Right atrium auricular region (tissue), 2 donors: ENCODE results near the gene HYOU1. TPM values are rescaled to one million over a fixed set of nuclear protein-coding genes. Genes with fewer than 3 reads are reported as not detected.

ENCODE experiments used
- DNase-seq: peaks from one replicate; pipeline ENCODE4 v3.0.0-alpha.2; 2019; ENCODE audit warnings: low spot score
- H3K27ac ChIP-seq, 2 donors: fragments of 200-600 bp; sonication (generic); 1 replicate in 1 of 2; 2 replicates in 1 of 2; pipeline ENCODE4 v1.5.1; 2016 to 2019
- H3K27me3 ChIP-seq, 2 donors: fragments of 200-600 bp; sonication (generic); one replicate each; pipeline versions ENCODE4 v1.5.1 to v1.6.0; 2017 to 2019
- H3K36me3 ChIP-seq: fragments of 200-600 bp; sonication (generic); one replicate; pipeline ENCODE4 v1.5.1; 2016
- H3K4me1 ChIP-seq, 2 donors: fragments of 200-600 bp; sonication (generic); one replicate each; pipeline versions ENCODE4 v1.5.1 to v1.6.0; 2017 to 2019
- H3K4me3 ChIP-seq, 2 donors: fragments of 200-600 bp; sonication (generic); 1 replicate in 1 of 2; 2 replicates in 1 of 2; pipeline ENCODE4 v1.5.1; 2017 to 2019; ENCODE audit warnings: mild to moderate bottlenecking in 1 of 2, moderate library complexity in 1 of 2
- H3K9me3 ChIP-seq, 2 donors: fragments of 200-600 bp; sonication (generic); one replicate each; pipeline ENCODE4 v1.5.1; 2019
- CTCF ChIP-seq, 2 donors: fragments of 200-600 bp; sonication (generic); IDR thresholded peaks; one replicate each; pipeline ENCODE4 v1.5.1; 2019; ENCODE audit warnings: antibody characterized with exemption in 2 of 2
- total RNA-seq, 2 donors: library from RNA; depleted of rRNA; stranded (reverse); fragments of >200 nt; gene quantifications; one replicate each; pipeline ENCODE4 v1.1.0, GENCODE V29; 2016

Gene HYOU1
- total RNA-seq, 2 donors from 2014 or later = 56.8 to 69.7 TPM

- DNase-seq = no peak
Observed at GRCh38 chr11:119088406-119088805, 31.4 kb upstream of the HYOU1 start.

GRCh38 chr11:119087747-119088241 lies 30.8 kb upstream of the HYOU1 start:
- Histone ChIP-seq H3K27ac (no peak overlapping the region), H3K4me3 (no peak overlapping the region)
- DNase-seq = no peak

More at GRCh38 chr11:119088406-119088805, 31.4 kb upstream of the HYOU1 start:
- Histone ChIP-seq H3K9me3 (no peaks in the 10 kb centered on the region), H3K4me1 (peaks cover 0 to 28% of the 10 kb centered on the region in 2 donors), H3K27ac (no peak overlapping the region), H3K27me3 (no peaks in the 10 kb centered on the region), H3K4me3 (no peak overlapping the region), H3K36me3 (peaks cover 6% of the 10 kb centered on the region)
- no peak for TF ChIP-seq CTCF (IDR thresholded peaks at IDR 0.05)

GRCh38 chr11:119087123-119087522 lies 30.1 kb upstream of the HYOU1 start:
- no peak for TF ChIP-seq CTCF (IDR thresholded peaks at IDR 0.05)

More at GRCh38 chr11:119087747-119088241, 30.8 kb upstream of the HYOU1 start:
- Histone ChIP-seq H3K27me3 (no peaks in the 10 kb centered on the region), H3K9me3 (no peaks in the 10 kb centered on the region), H3K36me3 (peaks cover 6% of the 10 kb centered on the region), H3K4me1 (peaks cover 0 to 22% of the 10 kb centered on the region in 2 donors)
- no peak for TF ChIP-seq CTCF (IDR thresholded peaks at IDR 0.05)

GRCh38 chr11:119085437-119085847 lies 28.4 kb upstream of the HYOU1 start:
- no peaks in the 10 kb centered on the region for H3K27me3 ChIP-seq
- no peak for DNase-seq
- peaks cover 18% of the 10 kb centered on the region for H3K36me3 ChIP-seq

More at GRCh38 chr11:119087123-119087522, 30.1 kb upstream of the HYOU1 start:
- Histone ChIP-seq H3K27ac (no peak overlapping the region), H3K27me3 (no peaks in the 10 kb centered on the region), H3K9me3 (no peaks in the 10 kb centered on the region), H3K4me1 (peaks cover 0 to 18% of the 10 kb centered on the region in 2 donors), H3K36me3 (peaks cover 3% of the 10 kb centered on the region), H3K4me3 (no peak overlapping the region)
- no peak for DNase-seq

GRCh38 chr11:119084663-119085436 lies 27.8 kb upstream of the HYOU1 start, which contains the start of gene HMBS:
Gene HMBS (plus strand): TSS chr11:119084881. CDS start chr11:119085034, 153 bp downstream.
- Histone ChIP-seq H3K4me1 (peaks cover 0 to 18% of the 10 kb centered on the region in 2 donors), H3K36me3 (peaks cover 24% of the 10 kb centered on the region), H3K27ac (peak within 1 kb of the TSS; percentile 90 to 95), H3K9me3 (no peaks in the 10 kb centered on the region), H3K27me3 (no peaks in the 10 kb centered on the region), H3K4me3 (peak within 1 kb of the TSS; percentile 74 to 90)
- no peak for TF ChIP-seq CTCF (IDR thresholded peaks at IDR 0.05)
- peak; percentile 98 for DNase-seq

More at GRCh38 chr11:119085437-119085847, 28.4 kb upstream of the HYOU1 start:
- H3K27ac ChIP-seq = peak overlapping the region; percentile 90 to 95
- peak overlapping the region; percentile 74 to 90 for H3K4me3 ChIP-seq
- peaks cover 0 to 18% of the 10 kb centered on the region in 2 donors for H3K4me1 ChIP-seq
- TF ChIP-seq CTCF (IDR thresholded peaks at IDR 0.05) = no peak
- no peaks in the 10 kb centered on the region for H3K9me3 ChIP-seq
